ENCODE results near the gene ECPAS.

- no peak for TF ChIP-seq POLR2AphosphoS5 (IDR thresholded peaks at IDR 0.05)
- no peak for TF ChIP-seq CTCF (IDR thresholded peaks at IDR 0.05)
- TF ChIP-seq POLR2A (IDR thresholded peaks at IDR 0.05): no peak
These were observed 121.7 kb downstream of the ECPAS start for GRCh38 chr9:111362526-111362925.

All from suprapubic skin (tissue), 4 donors.